Naive thymus-derived CD4-positive, alpha-beta T cell (primary cell): Measurements from ENCODE around the gene EDEM1. TPM values are rescaled to one million over a fixed set of nuclear protein-coding genes. Genes with fewer than 3 reads are reported as not detected.

Experiments used
- ATAC-seq: fragments of 150-1000 bp; cut with Tn5 transposase; 2 replicates; pipeline ENCODE4 v1.10.0; 2021; ENCODE audit warnings: mild to moderate bottlenecking, moderate library complexity
- CTCF ChIA-PET: fragments of 350-600 bp; sonication (Branson Sonifier 250); formaldehyde crosslinking; loops from one replicate; lab custom pipeline; 2021; ENCODE audit warnings: antibody characterized with exemption; lab: Charles Lee
- POLR2A ChIA-PET: fragments of 350-600 bp; sonication (Branson Sonifier 250); formaldehyde crosslinking; loops from one replicate; lab custom pipeline; 2021; ENCODE audit warnings: antibody characterized with exemption, inconsistent platforms; lab: Charles Lee
- DNase-seq, 9 donors: peaks; one replicate each; pipeline versions ENCODE4 v3.0.0 to v3.0.0-alpha.2; 2020 to 2022; ENCODE audit warnings: mixed read lengths in 1 of 9
- H3K27ac ChIP-seq: one replicate; pipeline ENCODE4 v1.7.0; 2013; ENCODE audit warnings: mild to moderate bottlenecking, low read depth, low read length, moderate library complexity
- H3K27me3 ChIP-seq, 2 donors: one replicate each; pipeline ENCODE4 v1.7.0; 2013; ENCODE audit warnings: low read length in 2 of 2, mild to moderate bottlenecking in 2 of 2, moderate library complexity in 2 of 2; ENCODE audit not compliant: control insufficient read depth in 2 of 2, insufficient read depth in 2 of 2
- H3K36me3 ChIP-seq, 3 experiments: 1 replicate in 2 of 3; 2 replicates in 1 of 3; pipeline ENCODE4 v1.7.0; 2013; ENCODE audit warnings: low read length in 3 of 3, mild to moderate bottlenecking in 3 of 3, moderate library complexity in 1 of 3; ENCODE audit not compliant: insufficient read depth in 3 of 3, control insufficient read depth in 2 of 3
- H3K4me1 ChIP-seq, 2 donors: one replicate each; pipeline ENCODE4 v1.7.0; 2013; ENCODE audit warnings: low read length in 2 of 2, mild to moderate bottlenecking in 2 of 2, moderate library complexity in 1 of 2; ENCODE audit not compliant: control insufficient read depth in 2 of 2, insufficient read depth in 2 of 2
- H3K4me3 ChIP-seq: 2 replicates; pipeline ENCODE4 v1.7.0; 2013; ENCODE audit warnings: mild to moderate bottlenecking, low read length
- H3K9me3 ChIP-seq, 3 experiments: 1 replicate in 2 of 3; 2 replicates in 1 of 3; pipeline ENCODE4 v1.7.0; 2013; ENCODE audit warnings: low read length in 3 of 3; ENCODE audit not compliant: control insufficient read depth in 2 of 3
- H3K27ac Mint-ChIP-seq, 9 donors: one replicate each; pipeline ENCODE4 v1.8.0; 2020 to 2022; ENCODE audit warnings: mixed read lengths in 9 of 9, mild to moderate bottlenecking in 8 of 9, moderate library complexity in 5 of 9, inconsistent platforms in 2 of 9
- H3K27me3 Mint-ChIP-seq, 5 donors: one replicate each; pipeline ENCODE4 v1.8.0; 2021 to 2022; ENCODE audit warnings: mixed read lengths in 5 of 5, mild to moderate bottlenecking in 1 of 5
- H3K36me3 Mint-ChIP-seq, 5 donors: one replicate each; pipeline ENCODE4 v1.8.0; 2020 to 2022; ENCODE audit warnings: mixed read lengths in 5 of 5, mild to moderate bottlenecking in 3 of 5, inconsistent platforms in 1 of 5
- H3K4me1 Mint-ChIP-seq, 7 donors: one replicate each; pipeline ENCODE4 v1.8.0; 2020 to 2022; ENCODE audit warnings: mixed read lengths in 7 of 7, mild to moderate bottlenecking in 3 of 7, inconsistent platforms in 1 of 7
- H3K4me3 Mint-ChIP-seq, 10 donors: one replicate each; pipeline ENCODE4 v1.8.0; 2020 to 2022; ENCODE audit warnings: mild to moderate bottlenecking in 10 of 10, mixed read lengths in 10 of 10, moderate library complexity in 6 of 10, inconsistent platforms in 2 of 10
- H3K9me3 Mint-ChIP-seq, 11 donors: one replicate each; pipeline ENCODE4 v1.8.0; 2020 to 2022; ENCODE audit warnings: mixed read lengths in 11 of 11, mild to moderate bottlenecking in 4 of 11, inconsistent platforms in 1 of 11, moderate library complexity in 1 of 11
- intact Hi-C, 2 donors: fragments of 100-400 bp; cut with micrococcal nuclease; formaldehyde crosslinking; loops; one replicate each; pipeline ENCODE4 v1.15.1; 2023
- polyA plus RNA-seq, 2 donors: library from polyadenylated mRNA; unstranded; fragments of 300-500 nt; fragmentation: Illumina TruSeq; gene quantifications; one replicate each; pipeline ENCODE4 v1.2.3, GENCODE V29; 2021
- total RNA-seq, 6 experiments: library from RNA in 5 of 6; stranded (reverse) in 5 of 6; gene quantifications; 1 replicate in 5 of 6; 2 replicates in 1 of 6; pipeline ENCODE4 v1.2.3 and lab custom pipeline; 2021 to 2026

EDEM1 gene
- total and polyA plus RNA-seq, 7 experiments from 2014 or later, result 41.9 to 138 (median 107) TPM

DNA sequence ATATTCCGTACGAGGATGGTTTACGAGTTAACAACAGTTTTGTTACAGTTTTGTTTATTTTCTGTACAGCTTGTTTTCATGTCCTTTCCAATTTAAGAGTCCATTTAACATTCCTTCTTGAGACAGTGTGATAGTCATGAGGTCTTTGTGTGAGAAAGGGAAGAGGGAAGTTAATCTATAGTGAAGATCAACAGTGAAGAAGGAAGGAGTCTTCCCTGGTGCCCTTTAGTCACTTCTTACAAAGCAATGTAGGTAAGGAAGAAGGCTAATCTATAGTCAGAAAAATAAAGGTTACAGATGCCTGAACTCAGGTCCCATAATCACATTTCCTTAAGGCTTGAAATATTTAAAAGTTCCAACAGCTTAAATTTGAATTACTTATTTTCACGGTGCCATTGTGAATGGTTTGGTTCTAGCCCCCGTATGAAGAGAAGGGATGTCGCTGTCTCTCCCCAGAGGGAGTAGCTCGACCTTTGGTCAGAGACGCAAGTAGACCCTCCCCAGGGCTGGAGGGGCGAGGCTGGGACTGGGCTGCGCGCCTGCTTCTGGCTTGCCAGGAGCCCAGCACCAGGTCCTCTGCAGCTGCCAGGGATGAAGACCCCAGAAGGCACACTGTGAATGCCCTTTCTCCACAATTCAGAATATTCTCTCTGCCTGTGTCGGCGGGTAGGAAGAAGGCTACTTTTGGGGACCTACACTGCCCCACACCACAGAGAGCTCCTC, 34.9 kb downstream of the EDEM1 start:
- H3K4me1 ChIP-seq, result no peaks in the 10 kb centered on the region
- H3K4me3 Mint-ChIP-seq, result no peak overlapping the region
- no peaks in the 10 kb centered on the region for H3K9me3 ChIP-seq
- peaks cover 0 to 17% (median 0%) of the 10 kb centered on the region in 3 experiments for H3K36me3 ChIP-seq
- peak overlapping the region in 4 of 9 donors; percentile 12 to 78 (median 60) for H3K27ac Mint-ChIP-seq
- no peak overlapping the region for H3K27ac ChIP-seq
- H3K27me3 Mint-ChIP-seq, result no peaks in the 10 kb centered on the region
- H3K9me3 Mint-ChIP-seq, result no peaks in the 10 kb centered on the region
- intact Hi-C loops, result no loop called here
- POLR2A ChIA-PET, result interaction anchor here (1.8 to 2.0 kb wide), 2 partner anchors 34 kb away, joined by 5 to 7 read pairs; partner anchors contain the start of gene EDEM1
- H3K4me3 ChIP-seq, result no peak overlapping the region
- CTCF ChIA-PET, result no interaction called here
- peaks cover 0 to 20% (median 4%) of the 10 kb centered on the region in 5 donors for H3K36me3 Mint-ChIP-seq
- H3K4me1 Mint-ChIP-seq, result peaks cover 0 to 11% (median 0%) of the 10 kb centered on the region in 7 donors
- DNase-seq (no peak), ATAC-seq (no peak)
- H3K27me3 ChIP-seq, result no peaks in the 10 kb centered on the region

DNA sequence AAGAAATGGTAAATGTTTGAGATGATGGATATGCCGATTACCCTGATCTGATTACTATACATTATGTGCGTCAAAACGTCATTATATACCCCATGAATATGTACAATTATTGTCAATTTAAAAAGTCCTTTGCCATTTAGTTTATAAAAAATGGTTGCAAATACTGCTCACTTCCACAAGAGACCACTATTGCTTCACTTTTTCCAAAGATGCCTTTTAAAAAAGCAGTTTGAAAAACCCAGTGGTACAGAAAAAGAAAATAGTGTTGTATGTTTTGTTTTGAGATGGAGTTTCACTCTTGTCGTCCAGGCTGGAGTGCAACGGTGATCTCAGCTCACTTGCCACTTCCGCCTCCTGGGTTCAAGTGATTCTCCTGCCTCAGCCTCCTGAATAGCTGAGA, 39.3 kb downstream of the EDEM1 start:
- no peak for ATAC-seq
- intact Hi-C loops, result no loop called here
- H3K36me3 Mint-ChIP-seq, result no peaks in the 10 kb centered on the region

DNA sequence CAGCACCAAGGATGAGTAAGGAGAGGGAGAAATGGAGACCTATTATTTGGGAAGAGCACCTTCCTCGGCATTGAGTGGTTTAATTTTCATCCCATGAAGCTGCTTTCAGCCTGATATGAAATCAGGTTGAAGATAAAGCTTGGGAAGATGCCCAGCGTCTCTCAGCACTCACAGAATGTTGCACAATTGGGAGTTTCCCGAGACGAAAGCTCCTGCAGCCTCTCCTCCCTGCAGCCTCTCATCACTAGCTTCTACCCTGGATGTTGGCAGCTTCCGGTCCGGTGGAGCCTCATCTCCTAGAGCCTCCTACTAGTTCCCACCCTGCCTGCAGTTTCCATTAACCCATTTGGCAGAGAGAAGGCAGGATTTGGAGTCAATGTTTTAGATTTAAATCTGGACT, 40.3 kb downstream of the EDEM1 start:
- no peaks in the 10 kb centered on the region for H3K4me1 ChIP-seq
- ATAC-seq (no peak), DNase-seq (no peak)
- Mint-ChIP-seq H3K27me3 (peaks cover 0 to 12% (median 0%) of the 10 kb centered on the region in 5 donors), H3K27ac (no peak overlapping the region), H3K36me3 (no peaks in the 10 kb centered on the region), H3K4me1 (peaks cover 0 to 3% (median 0%) of the 10 kb centered on the region in 7 donors), H3K9me3 (no peaks in the 10 kb centered on the region), H3K4me3 (no peak overlapping the region)
- no peaks in the 10 kb centered on the region for H3K9me3 ChIP-seq
- no peak overlapping the region for H3K27ac ChIP-seq
- ChIA-PET POLR2A (interaction anchor here (0.6 kb wide), 1 partner anchor 87 kb away, joined by 4 read pairs; no protein-coding TSS in a partner anchor), CTCF (no interaction called here)
- no peaks in the 10 kb centered on the region for H3K36me3 ChIP-seq
- intact Hi-C loops, result no loop called here
- no peaks in the 10 kb centered on the region for H3K27me3 ChIP-seq
- no peak overlapping the region for H3K4me3 ChIP-seq

More for the DNA sequence above, 39.3 kb downstream of the EDEM1 start:
- Mint-ChIP-seq H3K27me3 (peaks cover 0 to 10% (median 0%) of the 10 kb centered on the region in 5 donors), H3K4me1 (peaks cover 0 to 3% (median 0%) of the 10 kb centered on the region in 7 donors), H3K9me3 (no peaks in the 10 kb centered on the region), H3K4me3 (no peak overlapping the region), H3K27ac (no peak overlapping the region)
- POLR2A ChIA-PET, result no interaction called here
- no peak overlapping the region for H3K4me3 ChIP-seq
- H3K27me3 ChIP-seq, result no peaks in the 10 kb centered on the region
- no peak overlapping the region for H3K27ac ChIP-seq
- H3K4me1 ChIP-seq, result no peaks in the 10 kb centered on the region
- H3K9me3 ChIP-seq, result no peaks in the 10 kb centered on the region
- DNase-seq, result peak in 4 of 9 donors; percentile 4 to 30 (median 20)
- H3K36me3 ChIP-seq, result no peaks in the 10 kb centered on the region
- CTCF ChIA-PET, result interaction anchor here (0.6 to 0.7 kb wide), 2 partner anchors 1546 to 1675 kb away, joined by 3 read pairs; no protein-coding TSS in a partner anchor

DNA sequence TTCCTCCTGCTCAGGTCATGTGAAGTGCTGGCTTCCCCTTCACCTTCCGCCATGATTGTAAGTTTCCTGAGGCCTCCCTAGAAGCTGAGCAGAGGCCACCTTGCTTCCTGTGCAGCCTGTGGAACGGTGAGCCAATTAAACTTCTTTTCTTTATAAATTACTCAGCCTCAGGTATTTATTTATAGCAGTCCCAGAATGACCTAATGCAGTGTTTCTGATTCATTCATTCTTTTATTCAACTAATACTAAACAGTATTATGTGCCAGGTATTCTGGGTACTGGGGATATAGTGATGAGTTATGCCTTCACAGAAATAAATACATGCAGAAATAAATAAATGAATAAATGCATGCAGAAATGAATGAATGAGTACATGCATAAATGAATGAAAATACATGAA, 41.9 kb downstream of the EDEM1 start:
- Mint-ChIP-seq H3K36me3 (no peaks in the 10 kb centered on the region), H3K27ac (peak overlapping the region in 1 of 9 donors; percentile 16), H3K9me3 (no peaks in the 10 kb centered on the region), H3K4me3 (no peak overlapping the region), H3K4me1 (peaks cover 0 to 3% (median 0%) of the 10 kb centered on the region in 7 donors), H3K27me3 (peaks cover 0 to 12% (median 0%) of the 10 kb centered on the region in 5 donors)
- Histone ChIP-seq H3K27me3 (no peaks in the 10 kb centered on the region), H3K36me3 (no peaks in the 10 kb centered on the region), H3K4me3 (no peak overlapping the region), H3K4me1 (no peaks in the 10 kb centered on the region), H3K9me3 (no peaks in the 10 kb centered on the region), H3K27ac (no peak overlapping the region)
- POLR2A ChIA-PET, result no interaction called here
- CTCF ChIA-PET, result no interaction called here
- DNase-seq (no peak), ATAC-seq (no peak)
- intact Hi-C loops, result no loop called here

DNA sequence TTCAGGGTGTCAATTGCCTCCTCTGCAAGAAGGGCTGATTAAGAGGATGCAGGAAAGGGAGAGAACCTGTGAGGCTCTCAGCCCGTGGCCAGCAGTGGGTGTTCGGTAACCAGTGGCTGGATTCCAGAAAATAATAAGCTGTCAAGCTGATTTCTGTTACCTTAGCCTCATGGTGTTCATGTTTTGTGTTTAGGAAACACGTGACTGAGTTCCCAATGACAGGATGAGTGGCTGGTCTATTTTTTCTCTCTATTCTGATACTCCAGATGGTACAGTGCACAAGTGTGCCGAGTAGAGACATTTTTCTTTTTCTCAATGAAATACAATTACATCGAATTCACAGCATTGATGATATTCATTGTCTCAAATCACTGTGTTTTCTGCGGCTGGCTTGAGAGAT, 43.6 kb downstream of the EDEM1 start:
- Histone ChIP-seq H3K36me3 (no peaks in the 10 kb centered on the region), H3K4me1 (no peaks in the 10 kb centered on the region), H3K9me3 (no peaks in the 10 kb centered on the region), H3K27me3 (no peaks in the 10 kb centered on the region), H3K4me3 (no peak overlapping the region), H3K27ac (no peak overlapping the region)
- ChIA-PET POLR2A (no interaction called here), CTCF (no interaction called here)
- Mint-ChIP-seq H3K36me3 (no peaks in the 10 kb centered on the region), H3K27ac (no peak overlapping the region), H3K4me3 (no peak overlapping the region), H3K27me3 (peaks cover 0 to 12% (median 0%) of the 10 kb centered on the region in 5 donors), H3K4me1 (peaks cover 0 to 3% (median 0%) of the 10 kb centered on the region in 7 donors), H3K9me3 (no peaks in the 10 kb centered on the region)
- ATAC-seq (no peak), DNase-seq (no peak)
- intact Hi-C loops, result no loop called here

DNA sequence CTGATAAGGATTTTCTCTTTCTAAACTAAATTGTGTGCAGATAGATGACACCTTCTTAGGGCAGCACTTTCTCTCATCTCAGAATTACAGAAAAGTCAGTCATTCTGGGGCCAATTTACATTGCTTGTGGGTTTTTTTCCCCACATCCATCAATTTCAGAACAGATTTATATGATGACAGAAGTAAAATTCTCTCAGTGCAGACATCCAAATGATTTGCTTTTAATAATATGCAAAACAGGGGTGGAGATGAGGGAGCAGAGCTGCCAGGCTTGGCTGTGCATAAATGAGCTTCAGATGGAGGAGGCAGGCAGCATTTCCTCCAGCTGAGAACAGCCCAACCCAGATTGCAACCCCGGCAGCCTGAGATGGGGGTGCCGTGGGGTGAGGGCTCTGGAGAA, 44.0 kb downstream of the EDEM1 start:
- Histone ChIP-seq H3K27me3 (no peaks in the 10 kb centered on the region), H3K27ac (no peak overlapping the region), H3K4me1 (no peaks in the 10 kb centered on the region), H3K36me3 (no peaks in the 10 kb centered on the region), H3K4me3 (no peak overlapping the region), H3K9me3 (no peaks in the 10 kb centered on the region)
- POLR2A ChIA-PET, result no interaction called here
- Mint-ChIP-seq H3K4me1 (peaks cover 0 to 3% (median 0%) of the 10 kb centered on the region in 7 donors), H3K36me3 (no peaks in the 10 kb centered on the region), H3K4me3 (no peak overlapping the region), H3K27ac (no peak overlapping the region), H3K27me3 (peaks cover 0 to 12% (median 0%) of the 10 kb centered on the region in 5 donors), H3K9me3 (no peaks in the 10 kb centered on the region)
- intact Hi-C loops, result no loop called here
- CTCF ChIA-PET, result no interaction called here
- no peak for ATAC-seq
- DNase-seq, result no peak
